K562 (cell line): Measurements from ENCODE around the gene XYLB. TPM values are rescaled to one million over a fixed set of nuclear protein-coding genes. Genes with fewer than 3 reads are reported as not detected.

Experiments used
- CREB1 ChIP-seq, 2 experiments: sonication (generic) in 1 of 2; formaldehyde crosslinking in 1 of 2; IDR thresholded peaks; 2 replicates each; pipeline versions ENCODE4 v1.6.1 to v1.8.0; 2012 to 2022; ENCODE audit warnings: inconsistent platforms in 1 of 2, mild to moderate bottlenecking in 1 of 2, missing genetic modification reagents in 1 of 2, moderate library complexity in 1 of 2
- EP400 ChIP-seq: fragments of 450-650 bp; IDR thresholded peaks from 2 replicates; pipeline ENCODE4 v1.6.1; 2017; ENCODE audit warnings: antibody characterized with exemption, mild to moderate bottlenecking, moderate library complexity
- FOSL1 ChIP-seq: fragments of 200-800 bp; sonication (Bioruptor generic); conservative IDR thresholded peaks from 2 replicates; pipeline ENCODE4 v1.6.1; 2016; ENCODE audit warnings: missing genetic modification characterization, missing compliant biosample characterization
- FUS ChIP-seq: fragments of 200-400 bp; formaldehyde crosslinking; optimal IDR thresholded peaks from 2 replicates; pipeline ENCODE3; 2017; ENCODE audit warnings: low read depth, low read length
- ILF3 ChIP-seq: fragments of 450-650 bp; IDR thresholded peaks from 2 replicates; pipeline ENCODE4 v1.6.1; 2018; ENCODE audit warnings: antibody characterized with exemption, mild to moderate bottlenecking, moderate library complexity, borderline replicate concordance
- KLF10 ChIP-seq: fragments of 250-450 bp; sonication (Bioruptor Pico); IDR thresholded peaks from 2 replicates; pipeline ENCODE4 v1.6.1; 2021; ENCODE audit warnings: matching md5 sums
- LARP7 ChIP-seq: fragments of 450-650 bp; IDR thresholded peaks from 2 replicates; pipeline ENCODE4 v1.6.1; 2016
- MEF2A ChIP-seq: IDR thresholded peaks from 2 replicates; pipeline ENCODE4 v1.6.1; 2011; ENCODE audit warnings: low read depth, mild to moderate bottlenecking, low read length, moderate library complexity; ENCODE audit not compliant: control insufficient read depth
- PHB2 ChIP-seq: fragments of 450-650 bp; IDR thresholded peaks from 2 replicates; pipeline ENCODE4 v1.6.1; 2017; ENCODE audit warnings: low read depth
- PTRF ChIP-seq: fragments of 450-650 bp; IDR thresholded peaks from 2 replicates; pipeline ENCODE4 v1.6.1; 2016; ENCODE audit warnings: mild to moderate bottlenecking, missing genetic modification characterization, missing compliant biosample characterization
- SRSF7 ChIP-seq: fragments of 200-400 bp; formaldehyde crosslinking; optimal IDR thresholded peaks from 2 replicates; pipeline ENCODE3; 2017; ENCODE audit warnings: mild to moderate bottlenecking, low read depth, low read length
- TAF1 ChIP-seq: IDR thresholded peaks from 2 replicates; pipeline ENCODE4 v1.6.1; 2011; ENCODE audit warnings: mild to moderate bottlenecking, low read length, moderate library complexity; ENCODE audit not compliant: insufficient read depth, control insufficient read depth, severe bottlenecking; ENCODE audit errors: extremely low read depth
- TEAD4 ChIP-seq, 2 experiments: sonication (generic) in 1 of 2; formaldehyde crosslinking in 1 of 2; IDR thresholded peaks; 2 replicates each; pipeline versions ENCODE4 v1.6.1 to v1.8.0; 2012 to 2022; ENCODE audit warnings: borderline replicate concordance in 1 of 2, inconsistent platforms in 1 of 2, low read length in 1 of 2, mild to moderate bottlenecking in 1 of 2, missing genetic modification reagents in 1 of 2
- TOE1 ChIP-seq, 2 experiments: fragments of 450-650 bp in 1 of 2; sonication (generic) in 1 of 2; formaldehyde crosslinking in 1 of 2; IDR thresholded peaks; 2 replicates each; pipeline versions ENCODE4 v1.7.1 to v1.8.0; 2016 to 2022; ENCODE audit warnings: borderline replicate concordance in 2 of 2, mild to moderate bottlenecking in 2 of 2, antibody characterized with exemption in 1 of 2, inconsistent platforms in 1 of 2, low read depth in 1 of 2, missing genetic modification reagents in 1 of 2, moderate library complexity in 1 of 2
- ZNF134 ChIP-seq: fragments of 250-450 bp; sonication (Bioruptor Pico); conservative IDR thresholded peaks from 2 replicates; pipeline ENCODE4 v1.4.0; 2020
- ZNF146 ChIP-seq: IDR thresholded peaks from one replicate; pipeline ENCODE4 v1.6.1; 2018; ENCODE audit warnings: missing compliant biosample characterization; ENCODE audit not compliant: unreplicated experiment
- ZNF57 ChIP-seq: fragments of 450-650 bp; formaldehyde crosslinking; IDR thresholded peaks from 2 replicates; pipeline ENCODE4 v1.4.0; 2020; ENCODE audit warnings: mild to moderate bottlenecking, moderate library complexity
- polyA plus RNA-seq, 8 experiments: library from polyadenylated mRNA; depleted of rRNA in 4 of 8; stranded (reverse) in 5 of 8; unstranded in 3 of 8; fragments of >200 nt; fragmentation: Nextera tagmentation in 2 of 8; fragmentation: Illumina TruSeq in 1 of 8; extraction: Ambion mirVana in 2 of 8; extraction: Trizol in 1 of 8; gene quantifications; 2 replicates each; pipeline versions ENCODE4 v1.2.1 to v1.2.3, GENCODE V29; 2011 to 2014; ENCODE audit warnings: inconsistent platforms in 1 of 8, missing spikeins in 1 of 8
- total RNA-seq, 7 experiments: library from RNA; depleted of rRNA in 6 of 7; stranded (reverse); fragments of >200 nt in 6 of 7; fragmentation: Illumina TruSeq in 2 of 7; extraction: Trizol in 2 of 7; gene quantifications; 2 replicates each; pipeline versions ENCODE4 v1.2.1 to v1.2.3, GENCODE V29; 2011 to 2021; ENCODE audit warnings: low replicate concordance in 1 of 7
- TF ChIP-seq, protein P1 (sequence below): fragments of 450-650 bp; IDR thresholded peaks from 2 replicates; pipeline ENCODE4 v1.6.1; 2016
- TF ChIP-seq, protein P2 (sequence below): fragments of 450-650 bp; IDR thresholded peaks from 2 replicates; pipeline ENCODE4 v1.7.1; 2018; ENCODE audit warnings: mild to moderate bottlenecking, low read depth; ENCODE audit not compliant: partially characterized antibody
- TF ChIP-seq, protein P3 (sequence below): fragments of 250-450 bp; sonication (Bioruptor Pico); IDR thresholded peaks from 2 replicates; pipeline ENCODE4 v1.6.1; 2021; ENCODE audit warnings: mild to moderate bottlenecking
- TF ChIP-seq, protein P4 (sequence below): fragments of 250-450 bp; sonication (Bioruptor Pico); IDR thresholded peaks from 2 replicates; pipeline ENCODE4 v1.8.0; 2021; ENCODE audit warnings: moderate library complexity, mild to moderate bottlenecking, inconsistent platforms
- TF ChIP-seq, protein P5 (sequence below): fragments of 450-650 bp; formaldehyde crosslinking; IDR thresholded peaks from 2 replicates; pipeline ENCODE4 v1.4.0; 2020; ENCODE audit warnings: mild to moderate bottlenecking, moderate library complexity

The XYLB gene
- total and polyA plus RNA-seq, 9 of the 15 experiments (the other 6 are each of a cell fraction or from before 2014, with no cell fraction given) = 4.0 to 20.2 (median 13.2) TPM

DNA sequence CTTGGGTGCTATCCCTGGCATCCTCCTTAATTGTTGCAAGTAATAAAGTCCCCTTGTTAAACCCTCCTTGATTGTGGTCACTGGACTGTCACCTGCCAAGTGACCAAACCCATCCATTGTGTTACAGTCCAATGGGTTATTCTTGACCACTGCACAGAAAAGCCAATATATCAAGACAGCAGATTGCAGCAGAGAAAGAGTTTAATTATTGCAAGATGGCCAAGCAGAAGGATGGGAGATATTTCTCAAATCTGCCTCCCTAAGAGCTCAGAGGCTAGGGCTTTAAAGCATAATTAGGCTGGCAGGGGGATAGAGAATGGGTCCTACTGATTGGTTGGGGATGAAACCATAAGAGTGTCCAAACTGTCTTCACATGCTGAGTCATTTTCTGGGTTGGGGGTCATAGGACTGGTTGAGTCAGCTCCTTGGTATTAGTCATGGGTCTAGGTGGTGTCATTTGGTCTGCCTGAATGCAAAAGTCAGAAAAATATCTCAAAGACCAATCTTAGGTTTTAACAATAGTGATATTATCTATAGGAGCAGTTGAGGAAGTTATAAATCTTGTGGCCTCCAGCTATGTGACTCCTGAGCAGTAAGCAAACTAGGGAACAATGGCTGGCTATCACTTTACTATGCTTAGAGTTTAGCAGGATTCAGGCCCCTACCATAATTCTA lies 19.1 kb upstream of the XYLB start (continued):
- TF ChIP-seq, protein P1, sequence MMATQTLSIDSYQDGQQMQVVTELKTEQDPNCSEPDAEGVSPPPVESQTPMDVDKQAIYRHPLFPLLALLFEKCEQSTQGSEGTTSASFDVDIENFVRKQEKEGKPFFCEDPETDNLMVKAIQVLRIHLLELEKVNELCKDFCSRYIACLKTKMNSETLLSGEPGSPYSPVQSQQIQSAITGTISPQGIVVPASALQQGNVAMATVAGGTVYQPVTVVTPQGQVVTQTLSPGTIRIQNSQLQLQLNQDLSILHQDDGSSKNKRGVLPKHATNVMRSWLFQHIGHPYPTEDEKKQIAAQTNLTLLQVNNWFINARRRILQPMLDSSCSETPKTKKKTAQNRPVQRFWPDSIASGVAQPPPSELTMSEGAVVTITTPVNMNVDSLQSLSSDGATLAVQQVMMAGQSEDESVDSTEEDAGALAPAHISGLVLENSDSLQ = peak; percentile 77
- TF ChIP-seq ZNF146 (CRISPR knock-in tag) = no peak
- no peak for TF ChIP-seq ILF3
- no peak for TF ChIP-seq MEF2A
- TF ChIP-seq, protein P2, sequence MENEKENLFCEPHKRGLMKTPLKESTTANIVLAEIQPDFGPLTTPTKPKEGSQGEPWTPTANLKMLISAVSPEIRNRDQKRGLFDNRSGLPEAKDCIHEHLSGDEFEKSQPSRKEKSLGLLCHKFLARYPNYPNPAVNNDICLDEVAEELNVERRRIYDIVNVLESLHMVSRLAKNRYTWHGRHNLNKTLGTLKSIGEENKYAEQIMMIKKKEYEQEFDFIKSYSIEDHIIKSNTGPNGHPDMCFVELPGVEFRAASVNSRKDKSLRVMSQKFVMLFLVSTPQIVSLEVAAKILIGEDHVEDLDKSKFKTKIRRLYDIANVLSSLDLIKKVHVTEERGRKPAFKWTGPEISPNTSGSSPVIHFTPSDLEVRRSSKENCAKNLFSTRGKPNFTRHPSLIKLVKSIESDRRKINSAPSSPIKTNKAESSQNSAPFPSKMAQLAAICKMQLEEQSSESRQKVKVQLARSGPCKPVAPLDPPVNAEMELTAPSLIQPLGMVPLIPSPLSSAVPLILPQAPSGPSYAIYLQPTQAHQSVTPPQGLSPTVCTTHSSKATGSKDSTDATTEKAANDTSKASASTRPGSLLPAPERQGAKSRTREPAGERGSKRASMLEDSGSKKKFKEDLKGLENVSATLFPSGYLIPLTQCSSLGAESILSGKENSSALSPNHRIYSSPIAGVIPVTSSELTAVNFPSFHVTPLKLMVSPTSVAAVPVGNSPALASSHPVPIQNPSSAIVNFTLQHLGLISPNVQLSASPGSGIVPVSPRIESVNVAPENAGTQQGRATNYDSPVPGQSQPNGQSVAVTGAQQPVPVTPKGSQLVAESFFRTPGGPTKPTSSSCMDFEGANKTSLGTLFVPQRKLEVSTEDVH = no peak
- TF ChIP-seq, protein P3, sequence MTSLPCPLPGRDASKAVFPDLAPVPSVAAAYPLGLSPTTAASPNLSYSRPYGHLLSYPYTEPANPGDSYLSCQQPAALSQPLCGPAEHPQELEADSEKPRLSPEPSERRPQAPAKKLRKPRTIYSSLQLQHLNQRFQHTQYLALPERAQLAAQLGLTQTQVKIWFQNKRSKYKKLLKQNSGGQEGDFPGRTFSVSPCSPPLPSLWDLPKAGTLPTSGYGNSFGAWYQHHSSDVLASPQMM = no peak
- TF ChIP-seq CREB1 (IDR thresholded peaks at IDR 0.05) = no peak
- TF ChIP-seq CREB1 (CRISPR knock-in tag; IDR thresholded peaks at IDR 0.05) = no peak
- TF ChIP-seq FOSL1 (tag) = peak; percentile 100
- no peak for TF ChIP-seq FUS
- TF ChIP-seq LARP7 = no peak
- TF ChIP-seq, protein P4, sequence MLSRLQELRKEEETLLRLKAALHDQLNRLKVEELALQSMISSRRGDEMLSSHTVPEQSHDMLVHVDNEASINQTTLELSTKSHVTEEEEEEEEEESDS (CRISPR knock-in tag) = no peak
- peak; percentile 41; the same call in 1 of the 2 replicates for TF ChIP-seq TEAD4 (IDR thresholded peaks at IDR 0.05; ENCODE audit: low read length)
- TF ChIP-seq TEAD4 (CRISPR knock-in tag; IDR thresholded peaks at IDR 0.05; ENCODE audit: borderline replicate concordance) = no peak
- TF ChIP-seq PHB2 = no peak
- TF ChIP-seq PTRF (tag) = no peak
- TF ChIP-seq TOE1 (IDR thresholded peaks at IDR 0.05; ENCODE audit: borderline replicate concordance) = peak; percentile 76
- TF ChIP-seq TOE1 (CRISPR knock-in tag; IDR thresholded peaks at IDR 0.05; ENCODE audit: borderline replicate concordance, low read depth) = no peak
- TF ChIP-seq ZNF134 (CRISPR knock-in tag) = no peak
- TF ChIP-seq EP400 = no peak
- TF ChIP-seq SRSF7 = no peak
- TF ChIP-seq, protein P5, sequence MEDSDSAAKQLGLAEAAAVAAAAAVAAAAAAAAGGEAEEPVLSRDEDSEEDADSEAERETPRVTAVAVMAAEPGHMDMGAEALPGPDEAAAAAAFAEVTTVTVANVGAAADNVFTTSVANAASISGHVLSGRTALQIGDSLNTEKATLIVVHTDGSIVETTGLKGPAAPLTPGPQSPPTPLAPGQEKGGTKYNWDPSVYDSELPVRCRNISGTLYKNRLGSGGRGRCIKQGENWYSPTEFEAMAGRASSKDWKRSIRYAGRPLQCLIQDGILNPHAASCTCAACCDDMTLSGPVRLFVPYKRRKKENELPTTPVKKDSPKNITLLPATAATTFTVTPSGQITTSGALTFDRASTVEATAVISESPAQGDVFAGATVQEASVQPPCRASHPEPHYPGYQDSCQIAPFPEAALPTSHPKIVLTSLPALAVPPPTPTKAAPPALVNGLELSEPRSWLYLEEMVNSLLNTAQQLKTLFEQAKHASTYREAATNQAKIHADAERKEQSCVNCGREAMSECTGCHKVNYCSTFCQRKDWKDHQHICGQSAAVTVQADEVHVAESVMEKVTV (CRISPR knock-in tag) = no peak
- no peak for TF ChIP-seq TAF1
- no peak for TF ChIP-seq ZNF57 (CRISPR knock-in tag)
- TF ChIP-seq KLF10 (CRISPR knock-in tag) = no peak
